HT1080 (cell line): ENCODE results near the gene GALNT2. TPM values are rescaled to one million over a fixed set of nuclear protein-coding genes. Genes with fewer than 3 reads are reported as not detected.

Source experiments
- DNase-seq: peaks from one replicate; pipeline ENCODE4 v3.0.0-alpha.2; 2015; ENCODE audit warnings: low read depth
- total RNA-seq: library from RNA; depleted of rRNA; stranded (reverse); fragments of >200 nt; shearing (Covaris generic); gene quantifications from 2 replicates; pipeline ENCODE4 v1.2.3, GENCODE V29; 2014

GALNT2 gene
- total RNA-seq, 1 experiment from 2014 or later: 67.0 TPM

GRCh38 chr1:230090194-230090711 is 23.2 kb downstream of the GALNT2 start:
- DNase-seq: peak; percentile 75

GRCh38 chr1:230091473-230092231 is 24.6 kb downstream of the GALNT2 start:
- no peak for DNase-seq

- DNase-seq: no peak
These were observed 27.7 kb downstream of the GALNT2 start for GRCh38 chr1:230094746-230095145.

GRCh38 chr1:230095938-230096337 is 28.9 kb downstream of the GALNT2 start:
- no peak for DNase-seq

- no peak for DNase-seq
These were observed 30.3 kb downstream of the GALNT2 start for GRCh38 chr1:230097370-230097769.

GRCh38 chr1:230098723-230099122 is 31.7 kb downstream of the GALNT2 start:
- no peak for DNase-seq

GRCh38 chr1:230099465-230099864 is 32.4 kb downstream of the GALNT2 start:
- DNase-seq: no peak

GRCh38 chr1:230100932-230101331 is 33.9 kb downstream of the GALNT2 start:
- no peak for DNase-seq

- DNase-seq: no peak
These were observed 34.5 kb downstream of the GALNT2 start for GRCh38 chr1:230101556-230101955.

GRCh38 chr1:230102046-230102445 is 35.0 kb downstream of the GALNT2 start:
- DNase-seq: no peak

- DNase-seq: no peak
These were observed 35.4 kb downstream of the GALNT2 start for GRCh38 chr1:230102472-230102871.

GRCh38 chr1:230103306-230104173 is 36.5 kb downstream of the GALNT2 start:
- DNase-seq: peak; percentile 17

- DNase-seq: peak; percentile 100
These were observed 37.6 kb downstream of the GALNT2 start for GRCh38 chr1:230104395-230105244.

- no peak for DNase-seq
These were observed 38.3 kb downstream of the GALNT2 start for GRCh38 chr1:230105245-230105753.

GRCh38 chr1:230105754-230106625 is 39.0 kb downstream of the GALNT2 start:
- DNase-seq: peak; percentile 82

- no peak for DNase-seq
These were observed 40.9 kb downstream of the GALNT2 start for GRCh38 chr1:230107941-230108340.

GRCh38 chr1:230108580-230108979 is 41.5 kb downstream of the GALNT2 start:
- no peak for DNase-seq

GRCh38 chr1:230109066-230109465 is 42.0 kb downstream of the GALNT2 start:
- no peak for DNase-seq

- DNase-seq: no peak
These were observed 43.0 kb downstream of the GALNT2 start for GRCh38 chr1:230109895-230110667.
